HG03159 (cell line): Measurements from ENCODE around the gene MMP27.
A peak's percentile ranks its signal among the peaks of the same experiment; 100 is the strongest.
"Not testable (repeated sequence)": the region's sequence is repeated elsewhere in the genome, so short reads cannot be mapped to it uniquely, and the experiment has no call there.

Experiments used
- ATAC-seq: cut with Tn5 transposase; IDR thresholded peaks from one replicate; pipeline ENCODE4 v1.9.1; 2021; ENCODE audit warnings: mild to moderate bottlenecking, moderate library complexity; ENCODE audit not compliant: unreplicated experiment

Gene MMP27, protein sequence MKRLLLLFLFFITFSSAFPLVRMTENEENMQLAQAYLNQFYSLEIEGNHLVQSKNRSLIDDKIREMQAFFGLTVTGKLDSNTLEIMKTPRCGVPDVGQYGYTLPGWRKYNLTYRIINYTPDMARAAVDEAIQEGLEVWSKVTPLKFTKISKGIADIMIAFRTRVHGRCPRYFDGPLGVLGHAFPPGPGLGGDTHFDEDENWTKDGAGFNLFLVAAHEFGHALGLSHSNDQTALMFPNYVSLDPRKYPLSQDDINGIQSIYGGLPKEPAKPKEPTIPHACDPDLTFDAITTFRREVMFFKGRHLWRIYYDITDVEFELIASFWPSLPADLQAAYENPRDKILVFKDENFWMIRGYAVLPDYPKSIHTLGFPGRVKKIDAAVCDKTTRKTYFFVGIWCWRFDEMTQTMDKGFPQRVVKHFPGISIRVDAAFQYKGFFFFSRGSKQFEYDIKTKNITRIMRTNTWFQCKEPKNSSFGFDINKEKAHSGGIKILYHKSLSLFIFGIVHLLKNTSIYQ

DNA sequence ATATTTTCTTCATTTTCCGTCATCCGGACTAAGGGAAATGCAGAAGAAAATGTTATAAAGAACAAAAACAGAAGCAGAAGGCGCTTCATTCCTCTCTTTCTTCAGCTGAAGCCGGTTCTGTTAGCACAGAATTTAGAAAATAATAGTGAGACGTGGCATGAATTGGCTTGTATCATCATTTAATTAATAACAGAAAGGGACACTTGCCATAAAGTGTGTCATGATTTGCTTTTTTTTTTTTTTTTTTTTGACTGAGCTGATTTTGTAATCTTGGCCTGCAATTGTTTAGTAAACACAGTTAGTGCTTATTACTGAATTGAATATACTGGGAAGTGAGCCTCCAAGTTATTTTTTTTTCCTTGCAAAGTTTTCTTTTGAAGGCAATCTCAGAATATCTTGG is at the start of gene MMP27:
MMP27 (minus strand) TSS at position 144 of the 400 bp plus-strand sequence; CDS start at position 89, 55 bp downstream.
- no peak for ATAC-seq

DNA sequence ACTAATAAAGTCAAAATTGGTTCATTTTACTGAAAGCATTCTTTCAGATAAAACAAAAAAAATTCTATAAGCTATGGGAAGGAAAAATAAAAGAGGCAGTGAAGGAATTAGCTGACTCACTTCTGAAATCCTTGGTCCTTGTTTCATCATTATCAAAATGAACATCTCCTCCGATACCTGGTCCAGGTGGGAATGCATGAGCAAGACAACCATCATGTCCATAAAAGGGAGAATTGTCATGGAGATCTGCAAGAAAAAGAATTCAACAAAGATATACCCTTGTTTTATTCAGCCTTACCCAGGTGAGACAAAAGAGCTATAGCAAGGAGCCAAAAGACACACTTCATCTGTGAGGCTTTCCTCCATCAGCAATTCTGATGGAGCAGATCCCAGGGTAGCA is 47.7 kb upstream of the MMP27 start:
- ATAC-seq = no peak

DNA sequence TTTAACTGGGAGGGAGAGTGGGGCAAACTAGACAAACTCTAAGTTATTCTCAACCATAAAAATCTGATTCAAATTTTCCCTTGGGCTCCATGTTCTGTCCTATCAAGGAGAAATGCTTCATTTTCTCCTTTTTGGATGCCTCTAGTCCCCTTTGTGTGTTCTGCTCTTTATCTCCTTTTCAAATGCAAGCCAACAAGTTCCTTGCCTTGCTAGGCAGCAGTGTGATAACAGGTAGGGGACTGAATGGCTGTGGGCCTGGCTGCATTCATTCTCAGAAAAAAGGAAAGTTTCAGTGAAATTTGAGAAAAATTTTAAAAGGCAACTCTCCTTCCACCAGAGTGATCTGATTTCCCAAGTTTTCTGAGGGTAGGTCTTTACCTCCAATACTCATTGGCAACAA is 46.1 kb upstream of the MMP27 start:
- ATAC-seq = no peak

DNA sequence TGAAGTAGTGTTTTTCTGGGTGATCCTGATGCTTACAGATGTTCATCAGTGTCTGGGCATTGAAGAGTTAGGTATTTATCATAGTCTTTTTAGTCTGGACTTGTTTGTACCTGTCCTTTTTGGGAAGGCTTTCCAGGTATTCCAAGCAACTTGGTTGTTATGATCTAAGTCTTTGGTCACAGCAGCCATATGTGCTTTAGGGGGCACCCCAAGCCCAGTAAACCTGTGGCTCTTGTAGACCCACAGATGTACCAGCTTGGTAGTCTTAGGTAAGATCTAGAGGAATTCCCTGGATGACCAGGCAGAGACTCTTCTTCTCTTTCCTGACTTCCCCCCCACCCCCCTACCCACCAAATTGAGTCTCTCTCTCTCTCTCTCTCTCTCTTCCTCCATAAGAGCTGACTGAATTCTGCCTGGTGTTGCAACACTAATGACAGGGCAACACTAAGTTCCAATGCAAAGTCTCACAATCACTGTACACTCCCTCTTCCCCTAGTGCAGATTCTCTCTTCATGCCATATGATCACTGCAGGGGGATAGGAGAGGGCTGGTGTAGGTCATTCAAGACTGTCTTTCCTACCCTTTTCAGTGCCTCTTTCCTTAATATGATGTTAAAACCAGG is 43.6 kb upstream of the MMP27 start:
- ATAC-seq = no peak

DNA sequence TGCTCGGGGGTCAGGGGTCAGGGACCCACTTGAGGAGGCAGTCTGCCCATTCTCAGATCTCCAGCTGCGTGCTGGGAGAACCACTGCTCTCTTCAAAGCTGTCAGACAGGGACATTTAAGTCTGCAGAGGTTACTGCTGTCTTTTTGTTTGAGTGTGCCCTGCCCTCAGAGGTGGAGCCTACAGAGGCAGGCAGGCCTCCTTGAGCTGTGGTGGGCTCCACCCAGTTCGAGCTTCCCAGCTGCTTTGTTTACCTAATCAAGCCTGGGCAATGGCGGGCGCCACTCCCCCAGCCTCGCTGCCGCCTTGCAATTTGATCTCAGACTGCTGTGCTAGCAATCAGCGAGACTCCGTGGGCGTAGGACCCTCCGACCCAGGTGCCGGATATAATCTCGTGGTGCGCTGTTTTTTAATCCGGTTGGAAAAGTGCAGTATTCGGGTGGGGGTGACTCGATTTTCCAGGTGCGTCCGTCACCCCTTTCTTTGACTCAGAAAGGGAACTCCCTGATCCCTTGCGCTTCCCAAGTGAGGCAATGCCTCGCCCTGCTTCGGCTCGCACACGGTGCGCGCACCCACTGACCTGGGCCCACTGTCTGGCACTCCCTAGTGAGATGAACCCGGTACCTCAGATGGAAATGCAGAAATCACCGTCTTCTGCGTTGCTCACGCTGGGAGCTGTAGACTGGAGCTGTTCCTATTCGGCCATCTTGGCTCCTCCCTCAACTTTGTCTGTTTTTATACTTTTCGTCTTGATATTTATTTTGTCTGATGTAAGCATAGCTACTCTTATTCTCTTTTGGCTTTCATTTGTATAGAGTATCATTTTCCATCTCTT is 41.4 kb upstream of the MMP27 start:
- not testable (repeated sequence) for ATAC-seq

DNA sequence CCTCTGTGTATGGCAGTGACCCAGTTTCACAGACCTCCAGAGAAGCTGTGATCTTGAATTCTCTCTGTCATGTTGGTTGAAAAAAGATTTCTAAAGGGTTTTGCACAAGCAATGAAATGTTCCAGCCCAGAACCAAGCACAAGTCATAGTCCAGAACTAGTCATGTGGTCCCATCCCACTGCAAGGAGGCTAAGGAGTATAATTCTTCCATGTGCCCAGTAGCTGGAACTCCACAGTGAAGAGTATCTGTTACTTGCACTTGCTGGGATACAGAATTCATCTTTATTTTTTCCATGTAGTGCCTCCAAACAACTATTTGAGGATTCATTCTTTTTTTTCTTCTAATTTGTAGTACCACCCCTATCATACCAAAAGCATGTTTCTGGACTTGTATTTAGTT is 29.1 kb upstream of the MMP27 start:
- ATAC-seq = no peak

DNA sequence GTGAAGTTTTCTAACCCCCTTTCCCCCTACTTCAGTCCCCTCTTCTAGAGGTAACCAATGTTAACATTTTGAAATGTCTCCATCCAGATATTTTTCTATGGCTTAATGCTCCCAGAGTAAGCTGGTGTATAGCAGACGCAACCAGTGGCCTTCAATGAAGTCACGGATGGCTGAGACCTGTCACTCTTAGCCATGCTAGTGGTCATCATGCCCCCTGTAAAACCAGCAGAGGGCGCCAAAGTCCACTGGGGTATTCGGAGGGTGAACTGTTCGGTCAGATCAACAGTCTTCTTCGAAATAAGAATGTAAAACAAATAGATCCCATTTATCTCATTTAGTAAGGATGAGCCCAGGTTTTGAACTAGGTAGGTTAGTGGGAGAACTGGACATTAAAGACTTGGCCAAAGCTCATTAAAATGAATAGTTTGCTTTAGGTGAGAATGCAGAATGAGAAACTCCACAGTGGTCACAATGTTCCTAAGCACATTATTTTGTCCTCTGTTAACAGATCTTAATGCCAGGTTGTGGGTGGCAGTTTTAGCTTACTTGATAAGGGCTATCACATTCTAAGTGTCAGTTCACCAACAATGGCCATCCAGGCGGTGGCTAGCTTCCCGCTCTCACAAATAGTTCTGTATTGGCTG is 27.8 kb upstream of the MMP27 start:
- peak; percentile 90 for ATAC-seq

DNA sequence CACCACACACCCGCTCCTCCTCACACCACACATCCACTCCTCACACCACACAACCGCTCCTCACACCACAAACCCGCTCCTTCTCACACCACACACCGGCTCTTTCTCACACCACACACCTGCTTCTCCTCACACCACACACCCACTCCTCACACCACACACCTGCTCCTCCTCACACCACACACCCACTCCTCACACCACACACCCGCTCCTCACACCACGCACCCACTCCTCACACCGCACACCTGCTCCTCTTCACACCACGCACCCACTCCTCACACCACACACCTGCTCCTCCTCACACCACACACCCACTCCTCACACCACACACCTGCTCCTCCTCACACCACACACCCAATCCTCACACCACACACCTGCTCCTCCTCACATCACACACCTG is 25.4 kb upstream of the MMP27 start:
- not testable (repeated sequence) for ATAC-seq

DNA sequence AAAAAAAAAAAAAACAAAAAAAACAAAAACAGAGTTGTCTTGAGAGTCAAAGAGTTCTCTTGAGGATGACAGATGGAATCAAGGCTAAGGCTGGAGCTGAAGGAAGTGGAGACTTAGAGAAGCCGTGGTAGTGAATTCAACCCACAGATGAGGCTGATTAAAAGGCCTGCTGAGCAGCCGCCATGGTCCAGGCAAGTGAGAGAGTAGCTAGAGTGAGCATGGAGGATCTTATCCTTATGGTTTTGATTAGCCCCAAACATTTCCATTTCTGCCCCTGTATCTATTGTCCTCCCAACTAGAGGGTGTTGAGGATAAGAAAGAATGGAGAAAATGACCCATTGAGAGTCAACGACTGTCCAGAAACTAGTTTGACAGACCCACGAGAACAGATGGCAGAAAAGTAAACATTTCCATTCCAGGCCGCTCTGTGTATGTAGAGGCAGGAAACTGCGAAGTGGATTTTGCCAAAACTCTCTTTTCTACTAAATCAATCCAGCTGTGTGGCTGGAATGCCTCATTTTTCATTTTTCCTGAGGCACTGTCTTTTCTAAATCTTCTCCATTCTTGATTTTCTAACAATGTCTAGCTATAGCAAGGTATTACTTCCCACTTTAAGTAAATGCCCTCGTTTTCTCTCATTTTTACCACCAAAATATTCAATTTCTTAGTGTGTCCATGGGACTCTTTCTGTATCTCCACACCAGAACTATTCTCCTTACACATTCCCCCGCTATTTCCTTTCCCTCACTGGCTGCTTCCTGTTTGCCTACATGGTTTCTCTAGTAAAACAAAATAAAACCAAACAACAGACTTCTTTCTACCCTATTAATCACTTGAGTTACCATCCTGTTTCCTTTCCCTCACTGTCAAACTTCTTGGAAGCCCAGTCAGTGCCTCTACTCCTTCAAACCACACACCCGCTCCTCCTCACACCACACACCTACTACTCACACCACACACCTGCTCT is 24.6 kb upstream of the MMP27 start:
- no peak for ATAC-seq

DNA sequence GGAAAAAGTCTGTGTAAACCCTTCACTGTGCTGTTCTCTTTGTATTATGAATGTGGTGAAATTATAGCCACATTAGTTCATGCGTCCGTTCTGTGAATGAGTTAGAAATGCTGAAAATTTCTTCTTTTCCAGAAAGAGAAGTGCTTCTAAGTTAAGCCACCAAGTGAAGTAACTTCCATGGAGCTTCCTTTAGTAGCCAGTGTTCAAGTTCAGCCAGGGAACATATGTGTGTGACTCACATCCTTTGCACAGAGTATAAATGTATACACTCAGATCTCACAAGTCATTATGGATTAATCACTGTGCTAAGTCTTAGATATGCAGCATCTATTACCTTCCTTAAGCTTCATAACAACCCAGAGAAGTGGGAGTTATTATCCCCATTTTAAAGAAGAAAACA is 22.3 kb upstream of the MMP27 start:
- no peak for ATAC-seq

DNA sequence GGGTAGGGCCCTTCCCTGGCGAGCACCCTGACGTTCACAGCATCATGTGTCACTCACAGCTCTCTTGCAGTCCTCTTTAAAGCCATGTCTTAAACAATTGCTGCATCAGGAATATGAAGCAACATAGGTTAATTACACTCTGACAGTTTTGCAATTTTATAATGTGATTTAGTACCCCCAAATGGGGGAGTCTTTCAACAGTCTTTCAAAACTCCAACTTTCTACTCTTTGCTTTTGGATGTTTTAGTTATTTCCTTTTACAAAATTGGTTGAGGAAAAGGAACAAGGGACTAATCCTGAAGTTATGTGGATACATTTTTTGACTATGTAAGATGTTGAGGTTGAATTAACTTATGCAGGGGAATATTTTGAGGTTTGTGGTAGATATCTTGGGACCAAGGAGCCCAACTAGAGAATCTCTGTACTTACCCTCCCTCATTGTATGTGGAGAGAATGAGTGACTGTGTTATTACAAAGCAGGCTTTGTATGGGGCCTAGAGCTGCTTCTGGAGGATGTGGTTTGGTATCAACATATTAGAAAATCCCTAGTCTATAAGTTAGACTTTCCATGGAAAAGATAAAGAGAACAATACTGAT is 19.4 kb upstream of the MMP27 start, which contains the start of gene MMP8:
MMP8 (minus strand) TSS at position 51 of the 597 bp plus-strand sequence. CDS start 99 bp downstream, outside the sequence.
- no peak for ATAC-seq

DNA sequence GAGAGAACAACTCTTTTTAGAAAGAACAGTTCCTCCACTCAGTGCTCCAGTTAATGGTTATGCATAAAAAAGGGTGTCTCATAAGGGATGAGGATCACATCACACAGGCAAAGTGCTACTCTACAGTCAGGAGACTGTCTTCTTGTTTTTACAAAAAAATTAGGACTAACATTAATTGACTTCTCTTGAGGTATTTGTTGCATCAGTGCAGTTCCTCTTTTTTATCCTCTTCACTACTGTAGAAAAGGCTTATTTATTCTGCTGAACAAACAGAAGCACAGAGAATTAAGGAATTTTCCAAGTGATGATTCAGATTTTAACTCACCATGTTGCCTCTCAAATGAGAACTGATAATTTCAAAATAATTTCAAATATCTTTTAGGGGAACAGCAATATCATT is 17.3 kb upstream of the MMP27 start:
- ATAC-seq = no peak

DNA sequence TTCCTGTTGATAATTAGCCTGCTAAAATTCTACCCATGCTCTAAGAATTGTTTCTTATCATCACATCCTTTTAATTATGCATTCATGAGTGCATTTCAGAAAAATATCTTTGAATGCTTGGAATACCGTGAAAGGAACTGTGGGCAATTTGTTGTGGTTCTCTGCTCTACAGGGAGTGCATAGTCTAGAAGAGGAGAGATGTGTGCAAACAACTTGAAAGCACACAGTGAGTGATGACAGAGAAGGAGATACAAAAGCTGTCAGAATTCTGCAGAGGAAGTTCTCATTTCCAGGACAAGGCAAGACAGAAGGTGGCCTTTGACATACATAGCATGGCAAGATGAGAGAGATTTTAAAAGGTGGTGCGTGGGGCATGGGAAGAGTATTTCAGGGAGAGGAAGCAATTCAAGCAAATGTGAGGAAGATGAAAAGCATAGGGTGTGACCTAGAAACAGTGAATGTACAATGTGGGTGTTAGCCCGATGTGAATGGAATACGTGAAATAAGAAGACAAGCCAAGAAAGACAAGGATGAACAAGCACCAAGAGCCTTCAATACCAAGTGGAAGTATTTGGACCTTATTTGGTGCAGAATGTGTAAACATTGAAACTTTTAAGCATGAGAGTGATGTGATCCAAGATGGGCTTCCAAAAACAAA is 14.2 kb upstream of the MMP27 start:
- ATAC-seq = no peak

DNA sequence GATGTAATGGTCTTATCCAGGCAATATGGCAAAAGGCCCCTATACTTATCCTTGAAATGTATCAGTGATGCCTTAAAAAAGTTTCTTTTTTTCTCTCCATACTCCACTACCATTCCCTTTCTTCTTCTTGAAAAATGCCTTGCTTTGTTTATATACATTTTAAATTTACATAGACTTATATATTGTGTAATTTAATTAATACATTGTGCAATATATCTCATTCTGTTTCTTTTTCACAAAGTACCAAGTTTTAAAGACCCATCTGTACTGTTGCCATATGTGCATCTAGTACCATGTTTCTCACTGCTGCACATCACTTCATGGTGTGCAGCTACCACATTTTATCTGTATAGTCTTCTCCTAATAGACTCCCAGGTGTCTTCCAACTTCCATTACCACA is 11.7 kb upstream of the MMP27 start:
- ATAC-seq = no peak

DNA sequence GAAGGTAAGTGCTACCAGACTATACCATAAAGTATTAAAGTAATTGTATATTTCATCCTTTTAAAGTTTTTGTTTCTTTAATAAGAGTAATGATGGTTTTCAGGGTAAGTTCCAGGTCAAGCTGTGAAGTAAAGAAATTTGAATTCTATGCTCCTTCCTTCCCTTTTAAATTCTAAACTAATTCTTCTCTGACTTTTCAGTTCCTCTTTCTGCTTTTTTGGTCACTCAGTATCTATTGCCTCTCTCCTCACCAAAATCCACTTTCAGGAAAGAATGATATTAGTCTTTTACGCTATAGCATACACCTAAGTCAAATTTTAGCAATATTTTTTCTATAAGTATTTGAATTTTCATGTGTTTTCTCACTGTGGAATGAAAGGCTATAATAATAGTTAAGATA is 11.0 kb upstream of the MMP27 start:
- peak; percentile 74 for ATAC-seq

DNA sequence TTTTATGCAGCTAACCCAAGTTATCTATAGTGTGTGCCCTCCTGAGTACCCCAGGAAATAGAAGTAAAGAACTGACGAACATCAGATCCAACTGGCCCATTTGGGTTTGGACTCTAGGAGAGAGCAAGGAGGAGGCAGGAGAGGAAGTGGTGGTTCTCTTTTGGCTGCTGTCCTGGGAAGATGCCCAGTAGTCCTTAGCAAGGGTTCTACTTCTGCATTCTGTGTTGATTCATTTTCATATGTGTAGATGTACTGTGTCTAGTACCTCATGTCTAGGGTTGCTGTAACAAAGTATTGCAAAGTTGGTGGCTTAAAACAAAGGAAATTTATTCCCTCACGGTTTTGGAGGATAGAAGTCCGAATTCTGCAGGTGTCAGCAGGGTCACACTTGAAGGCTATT is 6.6 kb upstream of the MMP27 start:
- ATAC-seq = no peak

DNA sequence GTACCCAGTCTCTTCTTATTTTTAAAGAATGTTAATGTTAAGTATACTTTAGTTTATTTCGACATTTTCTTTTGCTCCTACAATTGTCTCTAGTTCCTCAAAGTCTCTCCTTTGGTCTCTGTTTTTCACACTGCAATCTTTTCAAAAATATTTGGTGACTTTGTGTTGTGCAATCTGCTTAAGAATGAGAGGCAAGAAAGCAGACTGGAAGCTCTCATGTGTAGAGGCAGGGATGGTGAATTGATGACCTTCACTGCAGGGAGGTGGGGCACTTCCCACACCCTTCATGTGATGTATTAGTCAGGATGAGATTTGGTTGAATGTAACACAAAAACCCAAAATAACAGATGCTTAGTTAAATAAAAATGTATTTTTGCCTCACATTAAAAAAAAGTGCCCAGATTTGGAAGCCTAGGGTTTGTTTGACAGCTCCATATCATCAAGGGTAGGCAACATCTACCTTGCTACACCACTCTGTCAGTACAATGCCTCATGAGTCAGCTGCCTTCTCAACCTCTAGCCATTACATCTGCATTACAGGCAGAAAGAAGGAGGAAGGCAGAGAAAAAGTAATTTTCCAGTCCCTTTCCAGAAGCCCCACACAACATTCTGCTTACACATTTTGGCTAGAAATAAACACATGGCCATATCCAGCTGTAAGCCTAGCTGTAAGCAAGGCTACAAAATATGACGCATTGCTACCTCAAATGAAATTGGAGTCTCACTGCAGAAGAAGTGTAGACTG is 3.8 kb upstream of the MMP27 start:
- no peak for ATAC-seq

DNA sequence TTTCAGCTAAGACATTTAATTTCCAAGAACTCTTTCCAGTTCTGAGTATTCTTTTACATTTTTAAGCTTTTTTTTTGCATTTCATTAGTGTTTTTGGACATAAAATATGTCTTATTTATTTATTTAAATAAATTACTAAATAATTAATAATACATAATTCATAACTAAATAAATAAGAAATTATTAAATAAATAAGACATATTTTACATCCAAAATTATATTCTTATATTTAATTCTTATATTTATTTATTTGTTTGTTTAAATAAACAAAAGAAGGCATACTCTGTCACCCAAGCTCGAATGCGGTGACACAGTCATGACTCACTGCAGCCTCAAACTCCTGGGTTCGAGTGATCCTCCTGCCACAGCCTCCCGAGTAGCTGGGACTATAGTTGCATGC is 3.1 kb upstream of the MMP27 start:
- no peak for ATAC-seq
